Fibroblast of skin of back (primary cell): ENCODE data around the gene TBC1D9B.
A peak's percentile ranks its signal among the peaks of the same experiment; 100 is the strongest.

ENCODE experiments used
- DNase-seq: peaks from one replicate; pipeline ENCODE4 v3.0.0-alpha.2; 2013

TBC1D9B gene

DNA sequence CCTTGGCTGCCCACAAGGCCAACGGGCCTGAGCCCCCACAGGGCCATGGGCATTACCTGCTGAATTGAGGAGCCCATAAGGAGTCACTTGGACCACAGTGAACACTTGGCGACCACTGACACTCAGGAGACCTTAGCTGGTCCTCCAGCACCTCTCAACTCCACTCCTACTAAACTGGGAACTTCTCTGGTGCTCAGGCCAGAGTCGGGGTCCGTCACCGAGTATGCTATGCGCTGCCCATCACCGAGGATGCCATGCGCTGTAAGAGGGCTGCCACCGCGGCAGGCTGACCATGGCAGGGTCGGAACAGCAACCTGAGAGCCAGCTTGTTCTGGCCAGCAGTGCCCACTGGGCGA, 87.6 kb downstream of the TBC1D9B start:
- DNase-seq = no peak

DNA sequence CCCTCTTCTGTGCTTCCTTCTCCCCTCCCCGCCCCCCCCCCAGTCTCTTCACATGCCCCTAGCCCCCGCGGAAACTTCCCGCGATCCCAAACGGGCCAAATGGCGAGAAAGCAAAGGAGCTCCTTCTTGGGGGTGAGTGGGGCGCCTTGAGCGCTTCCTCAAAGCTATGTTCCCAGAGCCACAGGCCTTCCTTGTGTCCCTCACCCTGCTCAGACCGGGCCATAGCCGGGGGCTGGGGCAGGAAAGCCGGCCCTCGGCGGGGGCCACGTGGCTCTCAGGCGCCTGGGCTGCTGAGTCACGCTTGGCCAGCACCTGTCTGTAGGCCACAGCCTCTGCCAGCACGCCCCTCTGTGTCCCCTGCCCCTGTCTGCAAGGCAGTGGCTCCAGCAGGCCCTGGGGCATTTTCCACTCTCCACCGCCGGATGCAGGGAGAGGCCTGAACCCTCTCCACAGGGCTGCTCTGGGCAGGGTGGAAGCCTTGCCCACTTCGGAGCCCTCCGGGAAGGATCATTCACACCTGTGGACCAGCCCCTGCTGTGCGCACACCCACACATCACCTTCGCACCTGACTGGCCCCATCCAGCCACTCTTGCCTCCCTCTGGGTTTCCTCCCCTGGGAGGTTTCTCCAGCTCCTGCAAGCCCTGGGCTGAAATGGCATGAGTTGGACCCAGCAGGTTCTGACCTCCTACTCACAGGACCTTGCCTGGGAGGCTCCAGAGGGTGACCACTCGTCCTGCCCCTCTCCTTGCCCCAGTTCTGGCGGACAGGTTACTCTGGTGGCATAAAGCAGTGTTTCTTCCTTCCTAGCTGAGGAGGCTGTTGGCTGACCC, 88.2 kb downstream of the TBC1D9B start:
- DNase-seq = peak; percentile 48

- peak; percentile 86 for DNase-seq
These were observed 88.9 kb downstream of the TBC1D9B start for GRCh38 chr5:179818746-179819295.

DNA sequence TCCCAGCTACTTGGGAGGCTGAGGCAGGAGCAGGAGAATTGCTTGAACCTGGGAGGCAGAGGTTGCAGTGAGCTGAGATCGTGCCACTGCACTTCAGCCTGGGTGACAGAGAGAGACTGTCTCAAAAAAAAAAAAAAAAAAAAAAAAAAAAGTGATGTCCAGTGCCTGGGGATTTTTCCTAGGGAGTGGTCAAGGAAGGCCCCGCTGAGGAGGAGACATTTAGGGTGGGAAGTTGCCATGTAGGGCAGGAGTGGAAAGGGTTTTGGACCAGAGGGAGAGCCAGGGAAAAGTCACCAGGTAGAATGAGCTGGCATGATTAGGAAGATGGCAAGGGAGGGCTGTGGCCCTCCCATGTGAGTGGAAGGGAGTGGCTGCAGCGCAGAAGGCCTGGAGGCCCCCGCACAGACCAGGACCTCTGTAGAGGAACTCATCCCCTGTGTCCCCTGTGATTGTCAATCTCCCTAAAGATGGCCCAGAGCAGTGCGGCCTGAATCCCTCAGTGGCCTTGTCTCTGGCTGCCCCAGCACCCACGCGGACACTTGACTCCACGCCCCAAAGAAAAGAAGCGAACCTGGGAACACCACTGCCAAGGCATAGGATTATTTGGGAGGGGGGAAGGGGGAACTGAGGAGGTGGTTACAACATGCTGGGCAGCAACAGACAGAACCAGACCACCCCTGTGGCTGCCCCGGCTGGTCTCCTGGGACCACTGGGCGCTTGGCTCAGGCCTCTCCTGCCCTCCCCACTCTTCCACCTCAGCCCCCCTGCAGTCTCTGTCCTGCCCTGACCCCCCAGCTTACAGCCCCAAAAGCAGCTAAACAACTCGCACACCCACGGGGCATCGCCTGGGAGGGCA, 89.6 kb downstream of the TBC1D9B start:
- DNase-seq = no peak

GRCh38 chr5:179817470-179817840, 90.2 kb downstream of the TBC1D9B start:
- DNase-seq = no peak

- DNase-seq = no peak
These were observed 90.8 kb downstream of the TBC1D9B start for GRCh38 chr5:179816796-179817469.

- no peak for DNase-seq
These were observed 91.3 kb downstream of the TBC1D9B start for GRCh38 chr5:179816401-179816795.

- DNase-seq = no peak
These were observed 92.0 kb downstream of the TBC1D9B start for GRCh38 chr5:179815491-179816249.

DNA sequence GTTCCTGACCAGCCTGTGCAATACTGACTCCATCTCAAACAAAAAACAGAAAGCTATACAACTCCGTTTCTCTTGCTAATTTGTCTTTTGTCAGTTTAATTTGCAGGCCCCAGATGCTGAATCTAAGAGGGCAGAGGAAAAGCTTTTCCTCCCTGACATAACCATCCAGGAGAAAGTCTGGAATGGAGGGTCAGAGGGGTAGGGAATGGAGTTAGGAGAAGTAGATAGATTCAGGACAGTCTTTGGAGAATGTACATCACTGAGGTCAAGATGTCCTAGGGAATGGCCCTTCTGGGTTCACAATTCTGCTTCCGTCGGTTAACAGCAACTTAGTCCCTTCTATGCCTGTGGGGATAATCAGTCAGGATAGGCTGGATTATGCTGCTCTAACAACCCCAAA, 93.6 kb downstream of the TBC1D9B start:
- no peak for DNase-seq

- no peak for DNase-seq
These were observed 94.6 kb downstream of the TBC1D9B start for GRCh38 chr5:179812997-179813607.

DNA sequence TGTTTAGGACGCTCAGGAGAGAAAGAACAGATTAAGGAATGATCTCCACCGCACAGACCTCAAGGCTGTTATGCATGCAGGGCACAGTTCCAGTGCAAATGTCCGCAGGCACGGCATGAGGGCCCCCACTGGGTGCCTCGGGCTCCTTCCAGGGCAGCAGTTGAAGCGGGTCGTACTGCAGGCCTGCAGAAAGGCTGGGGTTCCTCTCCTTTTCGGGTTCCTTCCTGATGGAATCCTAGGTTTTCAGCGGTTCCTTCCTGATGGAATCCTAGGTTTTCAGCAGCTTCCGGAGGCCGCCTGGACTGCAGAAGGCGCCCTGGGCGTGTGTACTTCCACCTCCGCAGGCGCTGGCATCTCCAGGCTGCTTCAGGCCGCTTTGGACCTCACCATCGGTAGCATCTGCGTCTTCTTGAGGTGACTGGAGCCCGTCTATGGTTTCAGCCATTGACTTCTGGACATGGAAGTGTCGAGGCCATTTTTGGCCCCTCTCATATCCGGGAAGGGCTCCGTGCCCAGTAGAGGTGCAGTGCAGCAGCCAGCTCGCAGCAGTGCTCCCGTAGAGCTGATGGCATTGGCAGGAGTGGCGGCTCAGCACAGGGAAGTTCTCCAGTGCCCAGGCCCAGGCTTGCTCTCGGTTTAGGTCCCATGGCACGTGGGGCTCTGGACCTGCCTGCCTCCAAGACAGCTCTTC, 95.4 kb downstream of the TBC1D9B start:
- no peak for DNase-seq
